ENCODE results near the gene ZNF219. TPM values are rescaled to one million over a fixed set of nuclear protein-coding genes. Genes with fewer than 3 reads are reported as not detected.

ZNF219 gene
- total RNA-seq, 1 donor = 8.9 TPM

- H3K4me3 ChIP-seq (ENCODE audit: low read length) = no peak overlapping the region
- peaks cover 43% of the 10 kb centered on the region for H3K4me1 ChIP-seq (ENCODE audit: insufficient read depth, low read length)
- H3K9me3 ChIP-seq (ENCODE audit: low read depth, low read length) = no peaks in the 10 kb centered on the region
- H3K27me3 ChIP-seq (ENCODE audit: insufficient read depth, low read length) = no peaks in the 10 kb centered on the region
Observed at GRCh38 chr14:21106176-21106497, 7.7 kb upstream of the ZNF219 start.

DNA sequence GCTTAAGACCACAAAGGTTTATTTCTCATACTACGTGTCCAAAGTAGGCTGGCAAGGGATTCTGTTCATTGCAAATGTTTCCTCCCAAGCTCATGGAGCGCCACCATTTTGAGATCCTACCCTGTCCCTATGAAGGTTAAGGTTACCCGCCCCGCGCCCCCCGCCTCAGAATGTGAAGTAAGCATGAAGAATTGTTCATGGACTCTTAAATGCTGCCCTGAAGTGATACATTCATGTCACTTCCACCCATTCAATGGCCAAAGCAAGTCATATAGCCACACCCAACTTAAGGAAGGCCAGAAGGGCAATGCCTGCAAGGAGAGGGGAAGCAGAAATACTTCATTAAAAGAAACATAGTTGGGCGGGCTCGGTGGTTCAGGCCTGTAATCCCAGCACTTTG lies 6.6 kb upstream of the ZNF219 start:
- no peaks in the 10 kb centered on the region for H3K9me3 ChIP-seq (ENCODE audit: low read depth, low read length)
- H3K4me3 ChIP-seq (ENCODE audit: low read length) = no peak overlapping the region
- H3K4me1 ChIP-seq (ENCODE audit: insufficient read depth, low read length) = peaks cover 42% of the 10 kb centered on the region
- no peaks in the 10 kb centered on the region for H3K27me3 ChIP-seq (ENCODE audit: insufficient read depth, low read length)

GRCh38 chr14:21104448-21105060 lies 6.1 kb upstream of the ZNF219 start:
- peaks cover 42% of the 10 kb centered on the region for H3K4me1 ChIP-seq (ENCODE audit: insufficient read depth, low read length)
- H3K4me3 ChIP-seq (ENCODE audit: low read length) = peak overlapping the region; percentile 70

DNA sequence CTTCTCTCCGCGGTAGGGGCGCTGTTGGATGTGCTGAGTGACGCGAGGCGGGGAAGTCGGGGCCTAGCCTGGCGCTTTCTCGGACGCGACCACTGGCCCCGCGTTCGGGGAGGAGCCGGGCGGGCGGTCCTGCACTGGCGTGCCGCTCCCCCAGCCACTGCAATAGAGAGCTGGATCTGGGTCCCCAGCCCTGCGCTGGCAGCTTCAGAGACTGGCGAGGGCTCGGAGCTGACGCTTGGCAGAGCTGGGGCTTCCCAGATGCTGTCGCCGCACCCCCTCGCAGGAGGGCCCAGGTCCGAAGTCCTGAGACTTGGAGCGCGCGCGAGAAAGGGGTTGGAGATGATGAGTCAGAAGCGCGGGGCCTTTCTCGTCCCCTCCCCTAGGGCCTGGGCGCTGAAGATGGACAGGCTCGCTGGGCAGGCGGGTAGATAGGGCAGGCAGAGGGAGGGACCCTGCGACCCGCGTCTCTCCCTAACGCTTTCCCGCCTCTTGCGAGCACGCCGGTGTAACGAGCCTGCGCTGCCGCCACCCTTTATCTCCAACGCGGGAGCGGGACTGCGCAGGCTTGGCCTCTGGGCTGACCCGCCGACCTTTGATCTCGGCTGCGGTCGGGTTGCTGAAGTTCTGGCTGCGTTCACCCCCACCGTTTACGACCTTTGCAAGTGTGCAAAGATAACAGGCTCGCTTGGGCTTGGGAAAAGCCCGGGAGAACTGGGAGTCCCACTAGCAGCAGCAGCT lies 5.4 kb upstream of the ZNF219 start:
- Histone ChIP-seq H3K9me3 (ENCODE audit: low read depth, low read length) (no peaks in the 10 kb centered on the region), H3K4me3 (ENCODE audit: low read length) (peak overlapping the region; percentile 70), H3K27me3 (ENCODE audit: insufficient read depth, low read length) (peaks cover under 1% of the 10 kb centered on the region), H3K4me1 (ENCODE audit: insufficient read depth, low read length) (peaks cover 49% of the 10 kb centered on the region)

More at GRCh38 chr14:21104448-21105060, 6.1 kb upstream of the ZNF219 start:
- Histone ChIP-seq H3K27me3 (ENCODE audit: insufficient read depth, low read length) (no peaks in the 10 kb centered on the region), H3K9me3 (ENCODE audit: low read depth, low read length) (no peaks in the 10 kb centered on the region)

GRCh38 chr14:21103411-21103709 lies 4.9 kb upstream of the ZNF219 start:
- H3K9me3 ChIP-seq (ENCODE audit: low read depth, low read length) = no peaks in the 10 kb centered on the region
- peaks cover 3% of the 10 kb centered on the region for H3K27me3 ChIP-seq (ENCODE audit: insufficient read depth, low read length)
- peak overlapping the region; percentile 70 for H3K4me3 ChIP-seq (ENCODE audit: low read length)
- peaks cover 52% of the 10 kb centered on the region for H3K4me1 ChIP-seq (ENCODE audit: insufficient read depth, low read length)

DNA sequence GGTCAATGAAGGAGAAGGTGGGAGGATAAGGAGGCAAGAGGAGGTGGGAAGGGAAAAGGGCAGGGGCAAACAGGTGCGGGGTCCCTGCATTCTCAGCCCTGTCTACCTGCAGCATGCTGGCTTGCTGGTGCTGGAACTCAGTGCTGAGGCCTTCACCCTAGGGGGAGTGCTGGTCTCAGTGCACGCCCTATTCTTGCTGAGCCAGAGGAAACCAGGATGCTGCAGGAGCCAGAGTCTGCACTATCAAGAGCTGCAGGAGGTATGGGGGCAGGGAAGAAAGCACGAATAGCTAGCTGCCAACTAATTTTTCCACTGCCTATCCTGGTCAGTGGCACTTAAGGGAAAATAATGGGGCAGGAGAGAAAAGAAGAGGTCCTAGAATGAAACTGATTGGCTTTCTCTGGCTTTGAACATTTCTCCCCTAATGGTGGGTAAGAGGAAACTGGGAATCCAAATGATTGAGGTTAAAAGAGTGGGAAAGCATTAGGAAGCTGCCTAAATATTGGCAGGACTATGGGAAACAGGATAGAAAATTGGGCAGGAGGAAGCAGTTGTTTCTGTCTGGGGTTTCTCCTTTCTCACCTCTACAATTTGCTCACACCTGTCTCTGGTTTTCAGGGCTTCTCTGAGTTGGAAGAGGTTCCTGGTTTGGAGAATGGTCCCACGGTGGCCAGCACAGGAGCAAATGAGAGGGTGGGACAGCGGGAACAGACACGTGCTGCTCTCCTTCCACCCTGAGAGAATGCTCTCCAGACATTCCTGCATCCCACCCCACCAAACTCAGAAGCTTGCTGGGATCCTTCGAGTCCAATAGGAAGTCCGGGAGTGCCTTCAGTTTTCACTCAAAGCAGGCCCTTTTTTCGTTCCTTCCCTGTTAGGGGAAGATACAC lies 4.3 kb upstream of the ZNF219 start:
- Histone ChIP-seq H3K27me3 (ENCODE audit: insufficient read depth, low read length) (peaks cover 3% of the 10 kb centered on the region), H3K4me1 (ENCODE audit: insufficient read depth, low read length) (peaks cover 52% of the 10 kb centered on the region), H3K9me3 (ENCODE audit: low read depth, low read length) (no peaks in the 10 kb centered on the region), H3K4me3 (ENCODE audit: low read length) (peak overlapping the region; percentile 70)

- Histone ChIP-seq H3K9me3 (ENCODE audit: low read depth, low read length) (no peaks in the 10 kb centered on the region), H3K4me1 (ENCODE audit: insufficient read depth, low read length) (peaks cover 52% of the 10 kb centered on the region), H3K27me3 (ENCODE audit: insufficient read depth, low read length) (peaks cover 3% of the 10 kb centered on the region), H3K4me3 (ENCODE audit: low read length) (no peak overlapping the region)
Observed at GRCh38 chr14:21101802-21102413, 3.5 kb upstream of the ZNF219 start.

- Histone ChIP-seq H3K27me3 (ENCODE audit: insufficient read depth, low read length) (peaks cover 3% of the 10 kb centered on the region), H3K4me1 (ENCODE audit: insufficient read depth, low read length) (peaks cover 42% of the 10 kb centered on the region), H3K4me3 (ENCODE audit: low read length) (no peak within 1 kb of the TSS), H3K9me3 (ENCODE audit: low read depth, low read length) (no peaks in the 10 kb centered on the region)
Observed at GRCh38 chr14:21100931-21101330, 2.5 kb upstream of the ZNF219 start, which contains the start of gene TMEM253. Gene TMEM253 (plus strand): TSS chr14:21101066. CDS start chr14:21101344, 278 bp downstream.

GRCh38 chr14:21099596-21099985 lies 1.1 kb upstream of the ZNF219 start:
- H3K9me3 ChIP-seq (ENCODE audit: low read depth, low read length) = no peaks in the 10 kb centered on the region
- peaks cover 28% of the 10 kb centered on the region for H3K4me1 ChIP-seq (ENCODE audit: insufficient read depth, low read length)
- H3K27me3 ChIP-seq (ENCODE audit: insufficient read depth, low read length) = peaks cover 3% of the 10 kb centered on the region
- H3K4me3 ChIP-seq (ENCODE audit: low read length) = no peak overlapping the region

DNA sequence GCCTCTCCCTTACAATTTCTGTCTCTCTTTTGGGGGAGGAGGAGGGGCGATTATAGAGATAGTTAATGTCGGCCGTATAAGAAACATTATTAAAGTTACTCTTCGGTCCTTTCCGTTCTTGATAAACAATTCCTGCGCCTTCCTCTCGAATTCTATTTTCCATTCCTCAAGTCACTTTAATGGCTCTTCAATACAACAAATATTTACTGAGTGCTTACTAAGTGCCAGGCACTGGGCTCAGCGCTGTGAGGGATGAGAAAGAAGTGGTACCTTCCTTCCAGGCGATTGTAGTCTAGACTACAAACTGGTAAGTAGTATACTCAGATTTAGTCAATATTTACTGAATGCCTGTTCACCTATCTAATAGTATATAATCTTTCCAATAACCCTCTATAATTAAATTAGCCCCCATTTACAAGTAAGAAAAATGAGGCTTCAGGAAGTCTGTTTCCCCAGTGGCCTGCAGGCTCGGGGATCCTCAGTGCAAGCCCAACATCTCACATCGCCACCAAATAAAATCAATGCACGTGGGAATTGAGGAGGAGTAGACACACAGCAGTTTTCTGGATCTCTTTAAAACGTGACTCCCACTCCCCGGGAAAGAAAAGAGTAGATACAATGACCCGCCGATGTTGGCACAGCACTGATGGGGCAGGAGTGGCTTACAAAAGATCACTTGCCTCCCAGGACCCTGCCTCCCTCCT lies 589 bp upstream of the ZNF219 start:
- H3K27me3 ChIP-seq (ENCODE audit: insufficient read depth, low read length) = peaks cover 3% of the 10 kb centered on the region
- H3K9me3 ChIP-seq (ENCODE audit: low read depth, low read length) = no peaks in the 10 kb centered on the region
- peak overlapping the region; percentile 40 for H3K4me3 ChIP-seq (ENCODE audit: low read length)
- peaks cover 23% of the 10 kb centered on the region for H3K4me1 ChIP-seq (ENCODE audit: insufficient read depth, low read length)

DNA sequence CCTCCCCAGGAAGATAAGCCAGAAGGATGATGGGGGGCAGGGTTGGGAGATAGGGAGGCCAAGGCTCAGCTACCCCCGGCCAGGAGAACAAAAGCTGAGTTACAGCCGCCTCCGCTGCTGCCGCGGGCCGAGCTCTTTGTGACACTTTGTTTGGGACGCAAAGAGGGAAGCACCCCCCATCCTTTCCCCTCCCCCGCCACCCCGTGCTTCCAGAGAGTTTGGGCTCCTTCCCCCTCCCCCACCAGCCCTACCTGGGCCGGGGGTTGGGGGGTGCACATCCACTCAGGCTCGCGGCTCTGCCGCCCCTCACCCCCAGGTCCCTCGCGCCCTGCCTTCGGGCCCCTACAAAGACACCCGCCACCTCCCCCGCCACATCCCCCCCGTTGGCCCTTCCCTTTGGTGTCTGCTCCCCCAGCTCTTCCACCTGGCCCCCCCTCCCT lies 799 bp downstream of the ZNF219 start:
- peaks cover 3% of the 10 kb centered on the region for H3K27me3 ChIP-seq (ENCODE audit: insufficient read depth, low read length)
- no peak overlapping the region for H3K4me3 ChIP-seq (ENCODE audit: low read length)
- H3K4me1 ChIP-seq (ENCODE audit: insufficient read depth, low read length) = peaks cover 17% of the 10 kb centered on the region
- H3K9me3 ChIP-seq (ENCODE audit: low read depth, low read length) = no peaks in the 10 kb centered on the region

GRCh38 chr14:21096978-21097635 lies 1.3 kb downstream of the ZNF219 start:
- H3K27me3 ChIP-seq (ENCODE audit: insufficient read depth, low read length) = peaks cover 3% of the 10 kb centered on the region
- H3K4me1 ChIP-seq (ENCODE audit: insufficient read depth, low read length) = peaks cover 18% of the 10 kb centered on the region
- H3K9me3 ChIP-seq (ENCODE audit: low read depth, low read length) = no peaks in the 10 kb centered on the region
- H3K4me3 ChIP-seq (ENCODE audit: low read length) = no peak overlapping the region

- no peak overlapping the region for H3K4me3 ChIP-seq (ENCODE audit: low read length)
- H3K27me3 ChIP-seq (ENCODE audit: insufficient read depth, low read length) = peaks cover 3% of the 10 kb centered on the region
- peaks cover 18% of the 10 kb centered on the region for H3K4me1 ChIP-seq (ENCODE audit: insufficient read depth, low read length)
- no peaks in the 10 kb centered on the region for H3K9me3 ChIP-seq (ENCODE audit: low read depth, low read length)
Observed at GRCh38 chr14:21096438-21096837, 2.0 kb downstream of the ZNF219 start.

Measured in mononuclear cell (primary cell).